Anterior cingulate cortex (tissue), 58 donors: ENCODE results near the gene SLC7A1.
"Not testable (repeated sequence)": the region's sequence is repeated elsewhere in the genome, so short reads cannot be mapped to it uniquely, and the experiment has no call there.

ENCODE experiments used
- DNase-seq, 58 donors: peaks; one replicate each; lab custom pipeline; 2025; lab: John Stamatoyannopoulos, UW

SLC7A1 gene

DNA sequence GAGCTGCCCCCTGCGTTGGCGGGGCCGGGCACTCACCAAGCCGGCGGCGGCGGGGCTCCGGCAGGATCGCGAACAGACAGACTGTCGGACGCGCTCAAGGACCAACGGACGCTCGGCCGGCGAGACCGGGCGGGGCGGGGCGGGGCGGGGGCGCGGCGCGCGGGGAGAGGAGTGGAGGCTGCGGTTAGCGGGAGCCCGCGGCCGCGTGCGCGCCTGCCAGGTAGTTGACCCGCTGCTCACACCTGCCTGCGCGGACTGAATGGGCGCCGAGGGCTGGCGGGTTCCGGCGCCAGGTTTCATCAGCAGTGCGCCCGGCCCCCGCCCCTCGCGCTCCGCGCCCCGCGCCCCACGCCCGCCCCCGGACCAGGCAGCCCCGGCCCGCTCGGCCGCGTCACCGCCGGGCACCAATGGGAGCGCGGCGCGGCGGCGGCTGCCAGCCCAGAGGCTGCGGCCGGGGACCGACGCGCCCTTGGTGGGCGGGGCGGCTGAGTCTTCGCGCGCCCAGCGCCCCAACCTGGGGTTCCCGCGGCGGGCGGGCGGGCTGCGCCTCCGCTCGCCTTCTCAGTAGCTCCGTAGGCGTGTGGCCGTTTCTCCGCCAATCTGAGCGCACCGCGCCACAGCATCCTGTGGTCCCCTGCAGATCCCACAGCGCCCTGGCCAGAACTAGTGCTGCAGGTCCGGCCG lies at the start of gene SLC7A1:
Gene SLC7A1, minus strand, starts transcription at position 309 of the 684 bp plus-strand sequence. CDS start 59,500 bp downstream, outside the sequence.
- peak in 52 of 58 donors; percentile 13 to 83 (median 62) for DNase-seq

DNA sequence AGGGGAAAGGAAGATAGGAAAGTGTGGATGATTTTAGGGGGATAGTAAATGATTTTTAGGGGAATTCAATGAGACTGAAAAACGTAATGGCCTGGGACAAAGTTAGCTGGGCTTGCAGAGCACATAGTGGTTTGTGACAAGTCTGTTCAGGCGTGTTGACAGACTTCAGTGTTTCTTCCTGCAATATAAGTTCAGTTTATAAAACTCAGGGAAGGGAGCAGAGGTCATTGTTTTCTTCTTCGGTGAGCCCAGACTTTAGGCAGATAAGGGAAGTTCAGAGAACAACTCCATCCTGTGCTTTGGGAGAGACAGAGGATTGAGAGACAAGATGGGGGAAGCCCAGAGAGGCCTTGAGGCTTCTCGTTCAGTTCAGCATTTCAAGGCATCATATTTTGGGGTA lies 45.2 kb upstream of the SLC7A1 start:
- no peak for DNase-seq

DNA sequence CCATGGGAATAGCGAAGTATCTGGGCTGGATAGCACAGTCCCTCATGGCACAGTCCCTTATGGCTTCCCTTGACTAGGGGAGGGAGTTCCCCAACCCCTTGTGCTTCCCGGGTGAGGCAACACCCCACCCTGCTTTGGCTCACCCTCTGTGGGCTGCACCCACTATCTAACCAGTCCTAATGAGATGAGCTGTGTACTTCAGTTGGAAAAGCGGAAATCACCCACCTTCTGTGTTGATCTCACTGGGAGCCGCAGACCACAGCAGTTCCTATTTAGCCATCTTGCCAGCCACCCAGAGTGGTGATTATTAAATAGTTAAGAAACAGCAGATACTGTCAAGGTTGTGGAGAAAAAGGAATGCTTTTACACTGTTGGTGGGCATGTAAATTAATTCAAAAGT lies 41.3 kb upstream of the SLC7A1 start:
- not testable (repeated sequence) for DNase-seq

DNA sequence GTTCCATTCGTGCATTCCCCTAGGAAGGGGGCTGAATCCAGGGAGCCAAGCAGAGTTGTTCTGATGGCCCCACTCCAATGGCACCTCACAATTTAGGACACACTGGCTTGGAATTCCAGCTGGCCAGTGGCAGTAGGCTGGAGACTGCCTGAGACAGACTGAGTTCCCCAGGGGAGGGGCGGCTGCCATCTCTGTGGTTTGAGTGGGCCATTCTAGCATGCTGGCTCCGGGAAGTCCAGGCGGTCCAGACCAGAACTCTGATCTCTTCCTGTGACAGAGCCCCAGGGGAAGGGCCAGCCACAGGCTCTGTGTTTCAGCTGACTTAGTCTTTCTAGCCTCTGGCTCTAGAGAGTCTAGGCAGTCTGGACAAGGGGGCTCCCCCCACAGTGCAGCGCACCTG lies 29.5 kb upstream of the SLC7A1 start:
- DNase-seq, result no peak

DNA sequence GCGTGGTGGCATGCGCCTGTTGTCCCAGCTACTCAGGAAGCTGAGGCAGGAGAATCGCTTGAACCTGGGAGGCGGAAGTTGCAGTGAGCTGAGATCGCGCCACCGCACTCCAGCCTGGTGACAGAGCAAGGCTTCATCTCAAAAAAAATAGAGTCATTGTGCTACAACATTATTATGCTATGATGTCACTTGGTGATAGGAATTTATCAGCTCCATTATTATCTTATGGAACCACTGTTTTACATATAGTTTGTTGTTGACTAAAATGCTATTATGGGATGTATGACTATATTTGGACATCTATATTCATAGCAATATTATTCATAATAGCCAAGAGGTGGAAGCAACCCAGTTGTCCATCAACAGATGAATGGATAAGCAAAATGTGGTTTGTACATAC lies 26.4 kb upstream of the SLC7A1 start:
- DNase-seq, result no peak

DNA sequence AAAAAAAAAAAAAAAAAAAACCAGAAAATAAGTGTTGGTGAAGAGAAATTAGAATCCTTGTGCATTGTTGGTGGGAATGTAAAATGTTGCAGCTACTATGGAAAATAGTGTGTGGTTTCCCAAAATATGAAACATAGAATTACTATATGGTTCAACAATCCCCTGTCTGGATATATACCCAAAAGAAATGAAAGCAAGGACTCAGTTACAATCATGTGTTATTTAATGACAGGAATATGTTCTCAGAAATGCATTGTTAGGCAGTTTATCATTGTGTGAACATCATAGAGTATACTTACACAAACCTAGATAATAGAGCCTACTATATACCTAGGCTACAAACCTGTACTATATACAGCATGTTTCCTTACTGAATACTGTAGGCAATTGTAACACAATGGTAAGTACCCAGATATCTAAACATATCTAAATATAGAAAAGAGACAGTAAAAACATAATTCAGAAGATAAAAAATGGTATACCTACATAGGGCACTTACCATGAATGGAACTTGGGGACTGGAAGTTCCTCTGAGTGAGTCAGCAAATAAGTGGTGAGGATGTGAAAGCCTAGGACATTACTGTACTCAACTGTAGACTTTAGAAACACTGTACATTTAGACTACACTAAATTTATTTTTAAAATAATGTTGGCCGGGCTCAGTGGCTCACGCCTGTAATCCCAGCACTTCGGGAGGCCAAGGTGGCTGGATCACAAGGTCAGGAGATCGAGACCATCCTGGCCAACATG lies 25.7 kb upstream of the SLC7A1 start:
- no peak for DNase-seq

DNA sequence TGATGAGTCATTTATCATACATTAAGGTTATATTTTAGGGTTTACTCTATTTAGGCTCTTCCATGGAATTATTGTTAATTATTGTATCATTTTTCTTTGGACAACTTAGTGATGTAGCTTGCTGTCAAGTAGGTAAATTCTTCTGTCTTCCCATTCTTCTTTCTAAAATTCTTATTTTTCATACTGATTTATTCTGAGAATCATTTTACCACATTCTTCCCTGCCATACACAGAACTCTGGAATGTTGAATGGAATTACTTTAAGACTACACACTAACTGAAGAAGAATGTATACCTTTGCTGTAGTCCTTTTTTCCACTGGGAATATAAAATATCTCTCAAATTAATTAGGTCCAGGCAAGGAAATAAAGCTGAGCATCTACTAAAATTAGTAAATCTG lies 24.5 kb upstream of the SLC7A1 start:
- no peak for DNase-seq

DNA sequence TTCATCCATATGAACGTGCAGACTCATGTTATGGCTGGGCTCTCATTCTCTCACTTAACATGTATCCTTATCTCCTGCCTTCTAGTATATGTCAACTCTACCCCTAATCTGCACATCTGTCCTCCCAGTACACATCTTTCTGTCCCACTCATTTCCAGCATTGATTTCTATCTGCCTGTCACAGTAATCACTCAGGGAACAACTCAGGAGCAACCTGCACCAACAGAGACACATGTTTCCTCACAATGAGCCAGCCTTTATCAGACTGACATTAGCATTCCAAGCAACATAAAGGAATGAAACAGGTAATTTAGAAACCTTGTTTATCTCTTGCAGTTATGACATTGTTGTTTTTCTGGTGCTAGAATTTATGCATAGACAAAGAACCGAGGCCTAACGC lies 17.6 kb upstream of the SLC7A1 start:
- DNase-seq, result no peak

DNA sequence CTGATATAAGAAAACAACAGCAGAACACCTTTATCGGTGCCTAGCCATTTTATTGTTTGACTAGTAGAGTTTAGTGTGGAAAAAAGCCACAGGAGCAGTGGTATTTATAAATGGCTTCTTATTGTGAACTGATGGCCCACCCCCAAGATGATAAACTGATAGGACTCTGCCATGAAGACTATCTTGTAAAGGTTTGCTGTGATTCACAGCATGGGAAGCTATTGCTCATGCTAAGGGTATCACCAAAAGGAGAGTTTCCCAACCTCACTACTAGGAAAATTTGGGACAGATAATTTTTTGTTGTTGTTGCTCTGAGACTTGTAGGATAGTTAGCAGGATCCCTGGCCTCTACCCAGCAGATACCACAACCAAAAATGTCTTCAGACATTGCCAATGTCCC lies 12.0 kb upstream of the SLC7A1 start:
- no peak for DNase-seq

DNA sequence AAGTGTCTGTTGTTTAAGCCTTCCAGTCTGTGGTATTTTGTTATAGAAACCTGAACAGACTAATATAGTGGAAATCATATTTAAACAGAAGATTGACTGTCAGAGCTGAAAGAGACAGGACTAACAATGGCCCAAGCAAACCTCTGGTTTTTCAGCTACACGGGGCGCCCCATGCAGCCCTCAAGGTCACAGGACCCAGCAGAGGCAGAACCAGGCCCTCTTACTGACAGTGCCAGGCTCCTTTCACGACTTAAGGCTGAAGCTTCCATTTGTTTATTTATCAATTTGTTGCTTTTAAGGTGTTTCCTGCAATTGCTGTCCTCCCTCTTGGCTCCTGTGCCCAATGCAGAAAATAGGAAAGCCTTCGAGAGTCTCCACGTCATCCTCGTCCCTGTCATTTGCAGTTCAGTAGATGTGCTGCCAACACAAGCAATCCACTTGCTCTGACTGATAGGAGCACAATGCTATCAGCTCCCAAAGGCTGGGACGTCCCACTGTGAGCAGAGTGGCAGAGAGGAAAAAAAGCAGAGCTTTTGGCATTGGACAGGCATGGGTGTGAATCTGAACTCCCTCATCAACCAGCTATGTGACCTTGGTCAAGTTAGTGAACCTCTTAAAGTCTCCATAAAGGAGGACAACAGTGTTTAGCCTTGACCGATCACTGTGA lies 10.5 kb upstream of the SLC7A1 start:
- no peak for DNase-seq

DNA sequence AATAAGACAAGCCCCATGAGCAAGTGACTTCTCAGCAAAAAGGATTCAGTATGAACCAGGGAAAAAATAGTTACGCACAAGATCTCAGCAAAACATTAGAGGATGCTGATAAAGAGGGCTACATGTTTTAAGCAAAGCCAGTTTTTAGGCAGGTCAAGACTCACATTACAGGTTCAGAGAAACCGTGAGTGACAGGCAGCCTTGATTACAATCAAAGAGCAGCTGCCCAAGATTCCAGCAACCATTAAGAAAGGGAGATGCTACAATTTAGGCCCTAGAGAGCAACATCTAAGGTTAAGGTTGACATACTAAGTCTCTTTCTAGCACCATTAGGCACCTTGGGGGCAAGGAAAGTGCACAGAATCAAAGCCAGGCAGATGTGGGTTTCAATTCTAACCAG lies 2.8 kb upstream of the SLC7A1 start:
- DNase-seq, result no peak

DNA sequence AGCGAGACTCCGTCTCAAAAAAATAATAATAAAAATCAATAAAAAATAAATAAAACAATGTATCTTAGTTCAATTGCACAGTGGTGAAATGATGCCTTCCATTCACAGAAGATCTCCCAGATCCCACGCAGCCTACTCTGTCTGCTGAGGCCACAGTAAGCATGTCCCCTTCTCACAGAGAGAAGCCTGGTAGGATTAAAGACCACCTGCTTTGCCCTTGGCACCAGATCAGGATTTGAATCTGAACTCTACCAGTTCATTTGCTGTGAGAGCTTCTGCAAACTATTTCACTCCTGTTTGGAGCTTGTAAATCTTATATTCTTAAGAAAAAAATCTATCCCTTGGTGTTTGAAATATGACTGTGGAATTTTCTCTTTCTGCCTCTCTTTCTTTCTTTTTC lies 2.2 kb upstream of the SLC7A1 start:
- no peak for DNase-seq

DNA sequence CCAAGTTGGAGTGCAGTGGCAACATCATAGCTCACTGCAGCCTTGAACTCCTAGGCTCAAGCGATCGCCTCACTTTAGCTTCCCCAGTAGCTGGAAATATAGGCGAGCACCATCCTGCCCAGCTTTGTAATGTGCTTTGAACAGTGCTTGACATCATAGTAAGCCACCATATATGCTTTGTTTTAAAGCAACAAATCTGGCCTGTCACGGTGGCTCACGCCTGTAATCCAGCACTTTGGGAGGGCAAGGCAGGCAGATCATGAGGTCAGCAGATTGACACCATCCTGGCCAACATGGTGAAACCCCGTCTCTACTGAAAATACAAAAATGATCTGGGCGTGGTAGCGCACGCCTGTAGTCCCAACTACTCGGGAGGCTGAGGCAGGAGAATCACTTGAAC lies 1.8 kb upstream of the SLC7A1 start:
- no peak for DNase-seq

DNA sequence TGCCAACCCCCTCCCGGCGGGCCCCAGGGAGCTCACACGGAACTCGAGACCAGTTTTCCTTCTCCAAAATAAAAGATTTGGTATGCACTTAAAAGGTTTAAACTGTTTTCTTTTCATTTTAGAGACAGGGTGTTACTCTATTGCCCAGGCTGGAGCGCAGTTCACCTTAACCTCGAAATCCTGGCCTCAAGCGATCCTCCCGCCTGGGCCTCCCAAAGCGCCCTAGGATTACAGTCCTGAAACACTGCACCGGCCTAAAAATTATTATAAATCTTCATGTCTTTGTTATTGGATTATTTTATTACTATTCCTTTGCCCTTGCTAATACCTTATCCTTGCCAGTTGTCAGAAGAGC lies 553 bp upstream of the SLC7A1 start:
- no peak for DNase-seq

DNA sequence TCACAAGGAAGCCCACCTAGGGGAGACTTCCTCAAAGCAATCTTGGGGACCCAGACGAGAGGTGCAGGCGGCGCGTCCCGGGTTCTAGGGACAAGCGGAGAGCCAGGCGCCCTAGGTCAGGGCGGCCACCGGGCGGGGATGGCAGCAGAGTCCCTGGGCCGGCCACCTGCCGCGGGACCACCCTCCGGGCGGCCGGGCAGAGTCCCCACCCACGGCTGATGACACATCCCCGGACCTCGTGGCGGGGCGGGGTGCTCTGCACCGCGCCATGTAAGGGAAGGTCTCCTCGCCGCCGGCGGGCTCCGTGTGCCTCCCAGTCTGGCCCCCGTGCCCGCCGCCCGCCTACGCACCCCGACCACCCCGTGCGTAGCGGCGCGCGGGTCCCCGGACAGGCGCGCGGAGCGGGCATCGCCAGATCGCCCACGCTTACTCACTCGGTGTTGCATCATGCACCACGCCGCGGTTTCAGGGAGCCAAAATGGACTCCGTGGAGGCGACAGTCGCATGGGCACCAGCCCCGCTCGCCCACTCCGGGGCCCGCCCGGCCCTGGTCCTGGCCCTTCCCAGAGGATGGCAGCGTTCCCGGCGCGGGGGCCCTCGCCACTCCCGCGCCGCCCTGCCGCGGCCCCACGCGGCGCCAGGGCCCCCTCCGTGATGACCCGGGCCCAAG lies 643 bp downstream of the SLC7A1 start:
- DNase-seq, result peak in 41 of 58 donors; percentile 12 to 82 (median 52)

DNA sequence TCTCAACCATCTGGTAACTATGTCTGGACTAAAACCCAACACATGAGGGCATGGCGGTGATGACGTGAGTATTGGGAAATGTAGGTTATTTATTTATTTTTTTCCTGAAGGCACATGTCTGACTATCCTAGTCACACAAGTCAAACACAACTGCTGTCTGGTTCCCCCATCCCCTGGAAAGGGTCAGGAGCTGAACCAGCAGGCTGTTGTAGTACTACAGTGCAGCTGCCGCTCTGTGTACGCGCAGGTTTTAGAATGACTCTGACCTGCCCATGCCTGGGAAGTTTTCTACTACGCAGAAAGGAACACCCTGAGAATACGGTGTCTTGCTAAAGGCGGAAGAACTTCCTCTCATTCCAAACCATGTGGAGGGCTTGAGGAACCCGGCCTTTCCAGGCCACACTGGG lies 1.2 kb downstream of the SLC7A1 start:
- DNase-seq, result peak in 3 of 58 donors; percentile 11 to 41 (median 18)

DNA sequence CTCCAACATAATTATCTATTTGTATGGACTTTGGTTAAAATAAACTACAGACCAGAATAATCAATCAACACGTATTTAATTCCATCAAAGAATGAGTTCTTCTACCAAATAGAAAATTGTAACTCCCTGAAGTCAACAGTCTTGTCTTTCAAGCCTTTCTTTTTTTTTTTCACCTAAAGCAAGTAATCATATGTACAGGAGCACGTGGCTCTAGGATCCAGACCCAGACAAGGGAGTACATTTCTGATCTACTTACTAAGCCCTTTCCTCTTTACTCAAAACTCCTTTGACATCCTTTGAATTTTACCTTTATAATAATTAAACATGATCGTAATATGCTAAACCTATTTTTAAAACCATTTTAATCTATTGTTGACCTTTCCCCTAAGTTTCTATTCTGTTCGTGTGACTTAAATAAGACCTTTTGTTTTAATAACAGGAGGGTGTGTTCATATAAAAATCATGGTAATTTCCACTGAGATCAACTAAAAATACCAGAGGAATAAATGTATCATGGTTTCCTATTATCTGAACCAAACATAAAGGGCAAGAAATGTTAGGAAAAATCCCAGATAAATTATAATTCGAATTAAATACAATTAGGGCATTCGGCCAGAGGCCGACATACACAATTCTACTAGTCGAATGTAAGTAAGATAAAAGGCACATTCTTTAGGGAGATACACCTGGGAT lies 1.7 kb downstream of the SLC7A1 start:
- no peak for DNase-seq

DNA sequence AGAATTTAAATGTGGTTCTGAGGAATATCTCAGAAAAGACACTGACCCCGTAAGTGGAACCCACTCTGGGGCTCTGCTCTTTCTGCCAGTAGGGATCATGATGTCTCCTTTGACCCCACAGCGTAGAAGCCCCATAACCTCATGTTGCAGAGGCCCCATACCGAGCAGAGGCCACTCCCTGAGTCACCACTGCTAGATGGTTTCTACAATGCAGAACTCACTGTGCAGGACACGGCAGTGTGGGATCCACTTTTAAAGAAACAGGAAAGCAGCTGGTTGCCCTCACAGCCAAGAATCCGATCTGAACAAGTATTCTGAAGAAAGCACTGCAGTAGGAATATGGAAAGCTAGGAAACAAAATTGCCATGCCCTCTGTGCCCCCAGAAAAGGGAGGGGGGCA lies 4.2 kb downstream of the SLC7A1 start:
- DNase-seq, result no peak

DNA sequence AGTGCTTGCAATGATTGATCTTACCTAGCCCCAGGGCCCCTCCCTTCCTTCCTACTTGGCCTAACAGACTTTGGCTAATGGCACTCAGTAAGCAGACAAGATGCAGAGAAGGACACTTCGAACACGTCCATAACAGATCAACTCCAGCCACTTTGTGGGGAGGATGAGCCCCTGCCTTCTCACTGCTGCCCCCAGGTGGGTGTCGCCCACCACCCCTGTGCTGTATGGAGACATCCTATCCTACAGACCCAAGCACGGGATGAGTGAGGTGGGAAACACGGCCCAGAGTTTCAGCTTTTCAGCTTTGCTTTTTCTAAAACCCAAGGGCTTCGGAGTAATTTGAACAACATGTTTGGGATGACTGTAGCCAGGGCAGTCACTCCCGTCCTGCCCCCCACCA lies 5.5 kb downstream of the SLC7A1 start:
- no peak for DNase-seq

DNA sequence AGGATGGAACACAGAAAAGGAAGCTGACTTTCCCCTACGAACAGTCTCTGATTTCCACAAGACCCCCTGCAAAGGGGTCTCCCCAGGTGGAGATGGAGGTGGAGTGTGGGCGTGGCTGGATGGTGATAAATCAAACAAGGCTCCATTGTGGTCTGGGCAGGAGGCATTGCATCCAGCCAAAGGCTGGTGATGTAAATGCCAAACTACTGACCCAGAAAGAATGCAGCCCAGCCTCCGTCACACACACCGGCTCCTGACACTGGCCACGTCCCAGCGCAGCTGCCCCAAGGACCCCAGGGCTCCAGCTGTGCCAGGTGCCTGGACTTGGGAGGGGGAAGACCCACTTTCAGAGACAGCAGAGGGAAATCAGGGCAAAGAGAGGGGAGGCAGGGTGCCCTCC lies 6.3 kb downstream of the SLC7A1 start:
- no peak for DNase-seq

DNA sequence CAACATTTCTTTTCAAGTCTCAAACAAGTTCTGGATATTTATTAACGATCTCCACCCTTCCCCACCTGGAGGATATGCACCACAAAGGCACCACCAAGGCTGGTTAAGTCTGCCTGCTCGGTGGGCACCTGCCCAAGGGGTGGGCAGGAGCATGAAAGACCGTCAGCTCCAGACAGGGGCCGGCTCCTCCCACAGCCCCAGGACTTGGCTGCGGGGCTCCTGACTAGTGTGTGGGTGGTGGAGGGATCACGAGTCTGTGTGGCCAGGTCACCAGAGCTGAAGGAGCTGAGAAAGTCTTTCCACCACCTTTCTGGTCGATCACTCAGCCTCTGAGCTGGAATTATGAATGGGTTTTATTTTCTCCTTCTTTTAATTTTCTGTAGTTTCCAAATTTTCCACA lies 7.8 kb downstream of the SLC7A1 start:
- no peak for DNase-seq
